Measurements from ENCODE around the gene RGS3.

The RGS3 gene

GRCh38 chr9:113482341-113482740, 18.8 kb downstream of the RGS3 start:
- H3K27ac ChIP-seq (ENCODE audit: low read length) = no peak overlapping the region
- no peaks in the 10 kb centered on the region for H4K20me1 ChIP-seq (ENCODE audit: insufficient read depth, low read length)
- no peak overlapping the region for H3K9ac ChIP-seq (ENCODE audit: low read length)
- H3K4me3 ChIP-seq (ENCODE audit: low read length) = no peak overlapping the region
- H3K4me2 ChIP-seq (ENCODE audit: low read length) = no peak overlapping the region
- TF ChIP-seq EZH2phosphoT487 (IDR thresholded peaks at IDR 0.05; ENCODE audit: low read depth) (no peak), CTCF (IDR thresholded peaks at IDR 0.05; ENCODE audit: low read depth, low read length) (no peak)
- no peaks in the 10 kb centered on the region for H3K9me3 ChIP-seq (ENCODE audit: insufficient read depth, low read length)
- H2AFZ ChIP-seq (ENCODE audit: low read depth, low read length) = no peak overlapping the region
- H3K27me3 ChIP-seq (ENCODE audit: low read depth, low read length) = peaks cover 17% of the 10 kb centered on the region
- no peaks in the 10 kb centered on the region for H3K79me2 ChIP-seq (ENCODE audit: low read length)
- H3K4me1 ChIP-seq (ENCODE audit: low read length) = no peaks in the 10 kb centered on the region
- H3K36me3 ChIP-seq (replicated peaks; ENCODE audit: low read depth, low read length) = no peaks in the 10 kb centered on the region

- H3K4me3 ChIP-seq (ENCODE audit: low read length) = no peak overlapping the region
- TF ChIP-seq EZH2phosphoT487 (IDR thresholded peaks at IDR 0.05; ENCODE audit: low read depth) = no peak
- no peak for TF ChIP-seq CTCF (IDR thresholded peaks at IDR 0.05; ENCODE audit: low read depth, low read length)
- no peaks in the 10 kb centered on the region for H3K4me1 ChIP-seq (ENCODE audit: low read length)
- H3K27ac ChIP-seq (ENCODE audit: low read length) = no peak overlapping the region
- no peaks in the 10 kb centered on the region for H3K9me3 ChIP-seq (ENCODE audit: insufficient read depth, low read length)
- H3K79me2 ChIP-seq (ENCODE audit: low read length) = no peaks in the 10 kb centered on the region
- peaks cover 10% of the 10 kb centered on the region for H3K27me3 ChIP-seq (ENCODE audit: low read depth, low read length)
- no peak overlapping the region for H3K4me2 ChIP-seq (ENCODE audit: low read length)
- no peaks in the 10 kb centered on the region for H4K20me1 ChIP-seq (ENCODE audit: insufficient read depth, low read length)
- H3K36me3 ChIP-seq (replicated peaks; ENCODE audit: low read depth, low read length) = no peaks in the 10 kb centered on the region
- no peak overlapping the region for H3K9ac ChIP-seq (ENCODE audit: low read length)
- H2AFZ ChIP-seq (ENCODE audit: low read depth, low read length) = no peak overlapping the region
Observed at GRCh38 chr9:113482991-113483675, 19.6 kb downstream of the RGS3 start.

GRCh38 chr9:113483676-113484257, 20.2 kb downstream of the RGS3 start:
- Histone ChIP-seq H3K4me2 (ENCODE audit: low read length) (no peak overlapping the region), H4K20me1 (ENCODE audit: insufficient read depth, low read length) (no peaks in the 10 kb centered on the region), H3K27ac (ENCODE audit: low read length) (no peak overlapping the region), H3K79me2 (ENCODE audit: low read length) (no peaks in the 10 kb centered on the region), H3K9ac (ENCODE audit: low read length) (no peak overlapping the region), H3K9me3 (ENCODE audit: insufficient read depth, low read length) (no peaks in the 10 kb centered on the region), H3K36me3 (replicated peaks; ENCODE audit: low read depth, low read length) (no peaks in the 10 kb centered on the region), H2AFZ (ENCODE audit: low read depth, low read length) (no peak overlapping the region), H3K4me1 (ENCODE audit: low read length) (no peaks in the 10 kb centered on the region), H3K4me3 (ENCODE audit: low read length) (no peak overlapping the region), H3K27me3 (ENCODE audit: low read depth, low read length) (peaks cover 4% of the 10 kb centered on the region)
- TF ChIP-seq CTCF (IDR thresholded peaks at IDR 0.05; ENCODE audit: low read depth, low read length) (no peak), EZH2phosphoT487 (IDR thresholded peaks at IDR 0.05; ENCODE audit: low read depth) (no peak)

GRCh38 chr9:113484258-113484730, 20.8 kb downstream of the RGS3 start:
- no peaks in the 10 kb centered on the region for H3K4me1 ChIP-seq (ENCODE audit: low read length)
- no peak overlapping the region for H3K27ac ChIP-seq (ENCODE audit: low read length)
- H3K4me2 ChIP-seq (ENCODE audit: low read length) = no peak overlapping the region
- no peak overlapping the region for H2AFZ ChIP-seq (ENCODE audit: low read depth, low read length)
- no peaks in the 10 kb centered on the region for H3K79me2 ChIP-seq (ENCODE audit: low read length)
- H3K36me3 ChIP-seq (replicated peaks; ENCODE audit: low read depth, low read length) = no peaks in the 10 kb centered on the region
- no peaks in the 10 kb centered on the region for H3K27me3 ChIP-seq (ENCODE audit: low read depth, low read length)
- no peak overlapping the region for H3K4me3 ChIP-seq (ENCODE audit: low read length)
- no peak for TF ChIP-seq CTCF (IDR thresholded peaks at IDR 0.05; ENCODE audit: low read depth, low read length)
- no peak for TF ChIP-seq EZH2phosphoT487 (IDR thresholded peaks at IDR 0.05; ENCODE audit: low read depth)
- no peak overlapping the region for H3K9ac ChIP-seq (ENCODE audit: low read length)
- no peaks in the 10 kb centered on the region for H3K9me3 ChIP-seq (ENCODE audit: insufficient read depth, low read length)
- no peaks in the 10 kb centered on the region for H4K20me1 ChIP-seq (ENCODE audit: insufficient read depth, low read length)

Measured in OCI-LY3 (cell line).